ENCODE results near the gene MSX1.

Gene MSX1

GRCh38 chr4:4912155-4912554 lies 52.7 kb downstream of the MSX1 start:
- DNase-seq (ENCODE audit: low read depth in 2 of 2) = no peak

- DNase-seq (ENCODE audit: low read depth in 2 of 2) = no peak
Observed at GRCh38 chr4:4913147-4913561, 53.7 kb downstream of the MSX1 start.

Data from stimulated activated CD8-positive, alpha-beta memory T cell treated with anti-CD3 and anti-CD28 coated beads, Interleukin-7, amount 100 ng/mL, for 4 hours (primary cell).